Keratinocyte (primary cell): ENCODE measurements around the gene PIN1. TPM values are rescaled to one million over a fixed set of nuclear protein-coding genes. Genes with fewer than 3 reads are reported as not detected.
"Not testable (repeated sequence)": the region's sequence is repeated elsewhere in the genome, so short reads cannot be mapped to it uniquely, and the experiment has no call there.

Experiments
- DNase-seq: peaks from one replicate; pipeline ENCODE4 v3.0.0-alpha.2; 2011; ENCODE audit warnings: low read depth, missing footprints, low spot score
- FAIRE-seq: peaks from 2 replicates; lab custom pipeline; 2011; peaks lifted over from hg19 to GRCh38; lab: Jason Lieb, UNC
- H2AFZ ChIP-seq: 2 replicates; pipeline ENCODE4 v1.6.0; 2012; ENCODE audit warnings: low read length, control low read depth, inconsistent platforms; ENCODE audit not compliant: control insufficient read depth
- H3K27ac ChIP-seq: 2 replicates; pipeline ENCODE4 v1.5.1; 2011; ENCODE audit warnings: low read length; ENCODE audit not compliant: control insufficient read depth, insufficient read depth
- H3K27me3 ChIP-seq: 3 replicates; pipeline ENCODE4 v1.6.0; 2011; ENCODE audit warnings: low read length; ENCODE audit not compliant: control insufficient read depth, insufficient read depth; ENCODE audit errors: extremely low read depth
- H3K36me3 ChIP-seq, 2 experiments: 2 replicates in 1 of 2; 3 replicates in 1 of 2; pipeline ENCODE4 v1.5.1; 2011; ENCODE audit warnings: low read length in 2 of 2, mild to moderate bottlenecking in 1 of 2; ENCODE audit not compliant: control insufficient read depth in 2 of 2, insufficient read depth in 2 of 2; ENCODE audit errors: extremely low read depth in 1 of 2
- H3K4me1 ChIP-seq: 3 replicates; pipeline ENCODE4 v1.5.1; 2011; ENCODE audit warnings: low read length; ENCODE audit not compliant: control insufficient read depth, insufficient read depth; ENCODE audit errors: extremely low read depth
- H3K4me2 ChIP-seq: 3 replicates; pipeline ENCODE4 v1.6.0; 2011; ENCODE audit warnings: low read depth, low read length; ENCODE audit not compliant: control insufficient read depth, insufficient read depth; ENCODE audit errors: extremely low read depth
- H3K4me3 ChIP-seq, 3 experiments: fragments of 200-600 bp in 1 of 3; sonication (generic) in 1 of 3; 2 replicates in 2 of 3; 3 replicates in 1 of 3; pipeline ENCODE4 v1.5.1; 2011 to 2016; ENCODE audit warnings: low read length in 3 of 3, mild to moderate bottlenecking in 3 of 3, control low read depth in 2 of 3, inconsistent platforms in 1 of 3, low read depth in 1 of 3, mixed read lengths in 1 of 3, mixed run types in 1 of 3, moderate library complexity in 1 of 3; ENCODE audit not compliant: control insufficient read depth in 2 of 3, insufficient read depth in 2 of 3; ENCODE audit errors: extremely low read depth in 1 of 3
- H3K79me2 ChIP-seq: 2 replicates; pipeline ENCODE4 v1.6.0; 2012; ENCODE audit warnings: low read length; ENCODE audit not compliant: control insufficient read depth, insufficient read depth
- H3K9ac ChIP-seq: 3 replicates; pipeline ENCODE4 v1.6.0; 2011; ENCODE audit warnings: low read length; ENCODE audit not compliant: control insufficient read depth, insufficient read depth; ENCODE audit errors: extremely low read depth
- H3K9me1 ChIP-seq: 3 replicates; pipeline ENCODE4 v1.6.0; 2011; ENCODE audit warnings: low read length; ENCODE audit not compliant: control insufficient read depth, insufficient read depth; ENCODE audit errors: extremely low read depth
- H3K9me3 ChIP-seq: 2 replicates; pipeline ENCODE4 v1.5.1; 2012; ENCODE audit warnings: low read depth, low read length; ENCODE audit not compliant: control insufficient read depth
- H4K20me1 ChIP-seq: 3 replicates; pipeline ENCODE4 v1.6.0; 2011; ENCODE audit warnings: low read length; ENCODE audit not compliant: control insufficient read depth, insufficient read depth; ENCODE audit errors: extremely low read depth
- CTCF ChIP-seq, 3 experiments: IDR thresholded peaks in 1 of 3; conservative IDR thresholded peaks in 1 of 3; optimal IDR thresholded peaks in 1 of 3; 2 replicates in 2 of 3; 3 replicates in 1 of 3; pipeline versions ENCODE3 to v1.5.1; 2011; ENCODE audit warnings: low read length in 3 of 3, mild to moderate bottlenecking in 3 of 3, moderate library complexity in 2 of 3, control low read depth in 1 of 3, inconsistent platforms in 1 of 3; ENCODE audit not compliant: insufficient read depth in 2 of 3; ENCODE audit errors: extremely low read depth in 1 of 3
- EZH2 ChIP-seq: IDR thresholded peaks from one replicate; pipeline ENCODE4 v1.6.1; 2012; ENCODE audit warnings: inconsistent platforms, mild to moderate bottlenecking, low read length, moderate library complexity
- dilution Hi-C: fragments of 300-500 bp; cut with MboI; formaldehyde crosslinking; loops from one replicate; pipeline ENCODE4 v1.7.0; 2020; ENCODE audit warnings: low sequenced_read_pairs; ENCODE audit not compliant: extremely low pct_ligation_motif_present
- polyA plus RNA-seq, 5 experiments: library from polyadenylated mRNA; depleted of rRNA in 3 of 5; stranded (reverse) in 3 of 5; stranded (forward) in 1 of 5; unstranded in 1 of 5; fragments of >200 nt; gene quantifications; 1 replicate in 1 of 5; 2 replicates in 3 of 5; 3 replicates in 1 of 5; pipeline versions ENCODE4 v1.2.1 to v1.2.3, GENCODE V29; 2011 to 2012; ENCODE audit warnings: missing spikeins in 2 of 5, low read depth in 1 of 5, low replicate concordance in 1 of 5

Gene PIN1
- polyA plus RNA-seq, 1 donor (not counting 4 experiments of a cell fraction or from before 2014, with no cell fraction given): 39.8 TPM

DNA sequence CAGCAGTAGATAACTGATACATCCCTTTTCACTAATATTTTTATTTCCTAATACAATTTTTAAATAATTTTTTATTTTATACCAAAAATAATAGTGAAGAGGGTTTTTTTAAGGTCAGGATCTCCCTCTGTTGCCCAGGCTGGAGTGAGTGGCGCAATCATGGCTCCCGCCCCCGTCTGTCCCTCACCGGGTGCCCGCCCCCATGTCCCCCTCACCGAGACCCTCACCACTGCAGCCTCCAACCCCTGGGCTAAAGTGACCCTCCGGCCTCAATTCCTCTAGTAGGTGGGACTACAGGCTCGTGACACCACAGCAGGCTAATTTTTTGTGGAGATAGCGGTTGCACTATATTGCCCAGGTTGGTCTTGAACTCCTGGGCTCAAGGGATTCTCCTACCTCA lies 48.8 kb upstream of the PIN1 start:
- DNase-seq: no peak
- Histone ChIP-seq H3K4me2 (peak overlapping the region; percentile 81), H3K4me1 (peaks cover 2% of the 10 kb centered on the region), H3K9me1 (no peaks in the 10 kb centered on the region), H4K20me1 (no peaks in the 10 kb centered on the region), H2AFZ (peak overlapping the region; percentile 79), H3K27me3 (no peaks in the 10 kb centered on the region), H3K4me3 (peak overlapping the region; percentile 64 to 79 (median 75)), H3K79me2 (no peaks in the 10 kb centered on the region), H3K36me3 (no peaks in the 10 kb centered on the region), H3K9ac (peak overlapping the region; percentile 77), H3K9me3 (no peaks in the 10 kb centered on the region), H3K27ac (peak overlapping the region; percentile 71)
- FAIRE-seq: no peak
- dilution Hi-C loops: no loop called here
- TF ChIP-seq CTCF (optimal IDR thresholded peaks at IDR 0.05 in 1 of 3, IDR thresholded peaks at IDR 0.05 in 1 of 3, conservative IDR thresholded peaks at IDR 0.05 in 1 of 3; ENCODE audit: extremely low read depth in 1 of 3, insufficient read depth in 2 of 3, low read length in 3 of 3) (no peak), EZH2 (no peak)

DNA sequence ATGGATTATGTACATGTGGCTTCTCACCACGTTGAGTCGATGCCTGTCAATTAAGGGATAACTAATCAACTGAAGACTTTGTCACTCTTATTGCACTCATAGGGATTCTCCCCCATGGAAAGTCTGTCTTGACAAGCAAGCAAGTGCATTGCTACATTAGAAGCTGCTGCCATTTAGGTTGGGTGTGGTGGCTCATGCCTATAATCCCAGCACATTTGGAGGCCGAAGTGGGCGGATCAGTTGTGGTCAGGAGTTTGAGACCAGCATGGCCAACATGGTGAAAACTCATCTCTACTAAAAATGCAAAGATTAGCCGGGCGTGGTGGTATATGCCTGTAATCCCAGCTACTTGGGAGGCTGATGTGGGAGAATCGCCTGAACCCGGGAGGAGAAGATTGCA lies 48.3 kb upstream of the PIN1 start:
- Histone ChIP-seq H3K4me1 (peaks cover 2% of the 10 kb centered on the region), H3K27ac (no peak overlapping the region), H3K79me2 (no peaks in the 10 kb centered on the region), H3K27me3 (no peaks in the 10 kb centered on the region), H3K9me3 (no peaks in the 10 kb centered on the region), H3K9ac (no peak overlapping the region), H3K36me3 (no peaks in the 10 kb centered on the region), H3K4me2 (no peak overlapping the region), H3K9me1 (no peaks in the 10 kb centered on the region), H4K20me1 (no peaks in the 10 kb centered on the region), H3K4me3 (no peak overlapping the region), H2AFZ (no peak overlapping the region)
- dilution Hi-C loops: no loop called here
- no peak for TF ChIP-seq EZH2
- no peak for TF ChIP-seq CTCF (optimal IDR thresholded peaks at IDR 0.05 in 1 of 3, IDR thresholded peaks at IDR 0.05 in 1 of 3, conservative IDR thresholded peaks at IDR 0.05 in 1 of 3; ENCODE audit: extremely low read depth in 1 of 3, insufficient read depth in 2 of 3, low read length in 3 of 3)
- FAIRE-seq (no peak), DNase-seq (no peak)

DNA sequence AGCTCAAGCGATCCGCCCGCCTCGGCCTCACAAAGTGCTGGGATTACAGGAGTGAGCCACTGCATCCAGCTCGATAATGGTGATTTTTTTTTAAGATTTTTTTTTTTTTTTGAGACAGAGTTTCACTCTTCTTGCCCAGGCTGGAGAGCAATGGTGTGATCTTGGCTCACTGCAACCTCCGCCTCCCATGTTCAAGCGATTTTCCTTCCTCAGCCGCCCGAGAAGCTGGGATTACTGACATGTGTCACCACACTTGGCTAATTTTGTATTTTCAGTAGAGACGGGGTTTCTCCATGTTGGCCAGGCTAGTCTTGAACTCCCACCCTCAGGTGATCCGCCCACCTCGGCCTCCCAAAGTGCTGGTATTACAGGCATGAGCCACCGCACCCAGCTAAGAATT lies 46.5 kb upstream of the PIN1 start:
- H3K4me1 ChIP-seq, dilution Hi-C loops, H3K36me3 ChIP-seq: not testable (repeated sequence)

More for the DNA sequence above, 46.5 kb upstream of the PIN1 start:
- not testable (repeated sequence) for H3K27ac ChIP-seq, H4K20me1 ChIP-seq, FAIRE-seq, DNase-seq, H3K9me1 ChIP-seq, H2AFZ ChIP-seq, H3K4me3 ChIP-seq, H3K9ac ChIP-seq, H3K9me3 ChIP-seq, H3K4me2 ChIP-seq, H3K79me2 ChIP-seq, H3K27me3 ChIP-seq
